SH-SY5Y (cell line): ENCODE data around the gene MYL9.

Experiments
- GATA2 ChIP-seq: IDR thresholded peaks from 2 replicates; pipeline ENCODE4 v1.6.1; 2011; ENCODE audit warnings: mild to moderate bottlenecking, low read depth, low read length
- GATA3 ChIP-seq: IDR thresholded peaks from 2 replicates; pipeline ENCODE4 v1.6.1; 2011; ENCODE audit warnings: low read depth, mild to moderate bottlenecking, low read length, moderate library complexity

DNA sequence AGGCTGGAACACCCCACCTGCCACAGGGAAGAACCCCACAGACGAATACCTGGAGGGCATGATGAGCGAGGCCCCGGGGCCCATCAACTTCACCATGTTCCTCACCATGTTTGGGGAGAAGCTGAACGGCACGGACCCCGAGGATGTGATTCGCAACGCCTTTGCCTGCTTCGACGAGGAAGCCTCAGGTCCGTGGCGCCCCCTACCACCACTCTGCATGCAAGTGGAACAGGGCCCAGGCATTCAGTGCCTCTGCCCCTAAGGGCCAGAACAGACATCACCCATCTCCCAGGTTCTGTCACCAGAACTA is 6.6 kb downstream of the MYL9 start:
- TF ChIP-seq GATA3 (no peak), GATA2 (no peak)
